Right lobe of liver (tissue), 6 donors: ENCODE data around the gene C16orf92. TPM values are rescaled to one million over a fixed set of nuclear protein-coding genes. Genes with fewer than 3 reads are reported as not detected.

Experiments used
- ATAC-seq, 4 donors: fragments of 200-7000 bp; cut with Tn5 transposase; one replicate each; pipeline ENCODE4 v1.9.1; 2020; ENCODE audit warnings: mild to moderate bottlenecking in 4 of 4, moderate library complexity in 4 of 4
- DNase-seq, 3 donors: peaks; one replicate each; pipeline ENCODE4 v3.0.0-alpha.2; 2020
- H3K27ac ChIP-seq, 3 donors: fragments of 200-600 bp; one replicate each; pipeline ENCODE4 v1.8.0; 2022
- H3K27me3 ChIP-seq, 2 donors: fragments of 200-600 bp; one replicate each; pipeline ENCODE4 v1.8.0; 2022
- H3K36me3 ChIP-seq, 4 donors: fragments of 200-600 bp; sonication (generic) in 1 of 4; one replicate each; pipeline versions ENCODE4 v1.5.1 to v1.8.0; 2017 to 2022; ENCODE audit warnings: control low read depth in 1 of 4
- H3K4me1 ChIP-seq, 4 donors: fragments of 200-600 bp; sonication (generic) in 1 of 4; one replicate each; pipeline versions ENCODE4 v1.5.1 to v1.8.0; 2017 to 2022; ENCODE audit warnings: control low read depth in 1 of 4
- H3K4me3 ChIP-seq, 3 donors: fragments of 200-600 bp; one replicate each; pipeline ENCODE4 v1.8.0; 2022
- H3K9me3 ChIP-seq, 4 donors: fragments of 200-600 bp; sonication (generic) in 1 of 4; one replicate each; pipeline versions ENCODE4 v1.5.1 to v1.8.0; 2017 to 2022; ENCODE audit warnings: control low read depth in 1 of 4
- CTCF ChIP-seq, 4 donors: fragments of 200-600 bp in 3 of 4; fragments of 450-650 bp in 1 of 4; IDR thresholded peaks; one replicate each; pipeline versions ENCODE4 v1.5.1 to v1.8.0; 2016 to 2022; ENCODE audit warnings: antibody characterized with exemption in 4 of 4, mild to moderate bottlenecking in 2 of 4
- POLR2A ChIP-seq: fragments of 450-650 bp; IDR thresholded peaks from one replicate; pipeline ENCODE4 v1.6.1; 2017; ENCODE audit warnings: antibody characterized with exemption, mild to moderate bottlenecking
- WGBS: methylation state at CpG from one replicate; pipeline ENCODE4 v1.1.6; 2018; ENCODE audit warnings: low coverage, low lambda C conversion rate; ENCODE audit not compliant: insufficient coverage; ENCODE audit errors: missing lambda C conversion rate; 5-methylcytosine and 5-hydroxymethylcytosine counted together
- intact Hi-C, 2 donors: fragments of 100-400 bp; cut with DNase I; formaldehyde crosslinking; loops; one replicate each; pipeline versions ENCODE4 v1.11.2 to v1.14.1; 2022
- total RNA-seq, 6 experiments: library from RNA; depleted of rRNA in 2 of 6; stranded (reverse); fragments of >200 nt in 2 of 6; fragmentation: NEBNext Ultra II Directional in 3 of 6; extraction: Animal tissue kit (Norgen Biotek cat#: 25700) in 3 of 6; gene quantifications; one replicate each; pipeline versions ENCODE4 v1.1.0 to v1.2.4, GENCODE V29; 2016 to 2023
- donor health status: DM: no; HTN: yes; CAD: no.
- donor health status: DM: no; HTN: no; CAD: no.
- donor health status: DM: no; HTN: no; CAD: no.
- donor health status: DM: no; HTN: yes; CAD: no.
- donor health status: DM: no; HTN: yes; CAD: no.

Gene C16orf92
- total RNA-seq, 6 experiments from 2014 or later, result not detected

DNA sequence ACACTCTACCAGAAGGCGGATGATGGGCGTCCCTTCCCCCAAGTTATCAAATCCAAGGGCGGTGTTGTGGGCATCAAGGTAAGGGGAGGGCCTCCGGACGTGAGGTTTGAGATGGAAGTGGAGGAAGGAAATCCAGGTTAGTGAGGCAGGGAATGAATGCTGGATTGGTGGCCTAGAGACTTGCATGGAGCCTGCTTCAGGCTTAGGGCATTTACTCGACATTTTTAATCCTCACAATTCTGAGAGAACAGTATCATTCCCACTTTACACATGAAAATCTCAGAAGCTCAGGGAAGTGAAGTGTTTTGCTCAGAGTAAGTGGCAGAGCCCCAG, 44.6 kb downstream of the C16orf92 start:
- Histone ChIP-seq H3K9me3 (no peaks in the 10 kb centered on the region), H3K27ac (no peak overlapping the region), H3K36me3 (peaks cover 15 to 53% (median 31%) of the 10 kb centered on the region in 4 donors), H3K4me3 (peak overlapping the region; percentile 92 to 97 (median 94)), H3K27me3 (no peaks in the 10 kb centered on the region), H3K4me1 (peaks cover 0 to 45% (median 7%) of the 10 kb centered on the region in 4 donors)
- WGBS, result 74% methylated on average over 3 of the region's 6 CpGs
- ATAC-seq (no peak), DNase-seq (no peak)
- intact Hi-C loops, result no loop called here
- TF ChIP-seq POLR2A (no peak), CTCF (IDR thresholded peaks at IDR 0.05) (no peak)

GRCh38 chr16:30068333-30068732, 45.3 kb downstream of the C16orf92 start:
- ATAC-seq (no peak), DNase-seq (no peak)
- TF ChIP-seq CTCF (IDR thresholded peaks at IDR 0.05) (no peak), POLR2A (no peak)
- Histone ChIP-seq H3K4me3 (no peak overlapping the region), H3K27me3 (no peaks in the 10 kb centered on the region), H3K9me3 (no peaks in the 10 kb centered on the region), H3K36me3 (peaks cover 15 to 53% (median 31%) of the 10 kb centered on the region in 4 donors), H3K27ac (no peak overlapping the region), H3K4me1 (peaks cover 0 to 44% (median 7%) of the 10 kb centered on the region in 4 donors)
- WGBS, result 74% methylated on average over 3 of the region's 9 CpGs
- intact Hi-C loops, result no loop called here

- WGBS, result 56% methylated on average over 3 of the region's 17 CpGs
- Histone ChIP-seq H3K36me3 (peaks cover 15 to 53% (median 31%) of the 10 kb centered on the region in 4 donors), H3K9me3 (no peaks in the 10 kb centered on the region), H3K27ac (no peak overlapping the region), H3K27me3 (no peaks in the 10 kb centered on the region), H3K4me3 (no peak overlapping the region), H3K4me1 (peaks cover 0 to 38% (median 4%) of the 10 kb centered on the region in 4 donors)
- peak; percentile 20 to 42 (median 23) for TF ChIP-seq CTCF (IDR thresholded peaks at IDR 0.05)
- no peak for TF ChIP-seq POLR2A
- DNase-seq, result peak in 1 of 3 donors; percentile 55
- intact Hi-C loops, result no loop called here
- ATAC-seq, result no peak
These were observed 46.0 kb downstream of the C16orf92 start for GRCh38 chr16:30068750-30069610.

- Histone ChIP-seq H3K9me3 (no peaks in the 10 kb centered on the region), H3K4me3 (no peak overlapping the region), H3K27me3 (no peaks in the 10 kb centered on the region), H3K36me3 (peaks cover 15 to 53% (median 31%) of the 10 kb centered on the region in 4 donors), H3K27ac (no peak overlapping the region), H3K4me1 (peaks cover 0 to 40% (median 4%) of the 10 kb centered on the region in 4 donors)
- no peak for ATAC-seq
- no peak for TF ChIP-seq POLR2A
- no peak for TF ChIP-seq CTCF (IDR thresholded peaks at IDR 0.05)
- 75% methylated on average over 18 of the region's 31 CpGs for WGBS
- intact Hi-C loops, result no loop called here
- no peak for DNase-seq
These were observed 46.8 kb downstream of the C16orf92 start for GRCh38 chr16:30069611-30070462.
